ENCODE measurements around the gene GRP.

The GRP gene

GRCh38 chr18:59268721-59269562 is 49.0 kb downstream of the GRP start:
- peak; percentile 69 for DNase-seq

GRCh38 chr18:59269563-59270119 is 49.7 kb downstream of the GRP start:
- DNase-seq = no peak

- no peak for DNase-seq
Measured at GRCh38 chr18:59270689-59271257, 50.8 kb downstream of the GRP start.

- DNase-seq = no peak
Measured at GRCh38 chr18:59271606-59272220, 51.8 kb downstream of the GRP start.

- no peak for DNase-seq
Measured at GRCh38 chr18:59272221-59272888, 52.4 kb downstream of the GRP start.

GRCh38 chr18:59272891-59273758 is 53.2 kb downstream of the GRP start, which contains the start of gene RAX:
Gene RAX (minus strand): TSS chr18:59273454. CDS start chr18:59273206, 248 bp downstream.
- no peak for DNase-seq

GRCh38 chr18:59273759-59274532 is 54.0 kb downstream of the GRP start:
- DNase-seq = no peak

- no peak for DNase-seq
Measured at GRCh38 chr18:59274533-59274928, 54.6 kb downstream of the GRP start.

- no peak for DNase-seq
Measured at GRCh38 chr18:59275406-59275949, 55.5 kb downstream of the GRP start.

GRCh38 chr18:59276047-59276446 is 56.1 kb downstream of the GRP start:
- DNase-seq = no peak

- no peak for DNase-seq
Measured at GRCh38 chr18:59278793-59279192, 58.8 kb downstream of the GRP start.

- no peak for DNase-seq
Measured at GRCh38 chr18:59279193-59279592, 59.2 kb downstream of the GRP start.

- DNase-seq = no peak
Measured at GRCh38 chr18:59279722-59280121, 59.8 kb downstream of the GRP start.
